Left lobe of liver (tissue), 2 donors: ENCODE results near the gene SNU13. TPM values are rescaled to one million over a fixed set of nuclear protein-coding genes. Genes with fewer than 3 reads are reported as not detected.
"Not testable (repeated sequence)": the region's sequence is repeated elsewhere in the genome, so short reads cannot be mapped to it uniquely, and the experiment has no call there.

Source experiments
- ATAC-seq: fragments of 200-7000 bp; cut with Tn5 transposase; one replicate; pipeline ENCODE4 v1.9.1; 2020; ENCODE audit warnings: mild to moderate bottlenecking, moderate library complexity
- DNase-seq: peaks from one replicate; pipeline ENCODE4 v3.0.0-alpha.2; 2020; ENCODE audit warnings: low spot score
- total RNA-seq: library from RNA; stranded (reverse); gene quantifications from one replicate; pipeline ENCODE4 v1.2.1, GENCODE V29; 2021
- donor health status: DM: no; HTN: no; CAD: no; lungs with moderate emphysema.
- donor health status: DM: no; HTN: yes; CAD: no.

The SNU13 gene
- total RNA-seq: 39.7 TPM

DNA sequence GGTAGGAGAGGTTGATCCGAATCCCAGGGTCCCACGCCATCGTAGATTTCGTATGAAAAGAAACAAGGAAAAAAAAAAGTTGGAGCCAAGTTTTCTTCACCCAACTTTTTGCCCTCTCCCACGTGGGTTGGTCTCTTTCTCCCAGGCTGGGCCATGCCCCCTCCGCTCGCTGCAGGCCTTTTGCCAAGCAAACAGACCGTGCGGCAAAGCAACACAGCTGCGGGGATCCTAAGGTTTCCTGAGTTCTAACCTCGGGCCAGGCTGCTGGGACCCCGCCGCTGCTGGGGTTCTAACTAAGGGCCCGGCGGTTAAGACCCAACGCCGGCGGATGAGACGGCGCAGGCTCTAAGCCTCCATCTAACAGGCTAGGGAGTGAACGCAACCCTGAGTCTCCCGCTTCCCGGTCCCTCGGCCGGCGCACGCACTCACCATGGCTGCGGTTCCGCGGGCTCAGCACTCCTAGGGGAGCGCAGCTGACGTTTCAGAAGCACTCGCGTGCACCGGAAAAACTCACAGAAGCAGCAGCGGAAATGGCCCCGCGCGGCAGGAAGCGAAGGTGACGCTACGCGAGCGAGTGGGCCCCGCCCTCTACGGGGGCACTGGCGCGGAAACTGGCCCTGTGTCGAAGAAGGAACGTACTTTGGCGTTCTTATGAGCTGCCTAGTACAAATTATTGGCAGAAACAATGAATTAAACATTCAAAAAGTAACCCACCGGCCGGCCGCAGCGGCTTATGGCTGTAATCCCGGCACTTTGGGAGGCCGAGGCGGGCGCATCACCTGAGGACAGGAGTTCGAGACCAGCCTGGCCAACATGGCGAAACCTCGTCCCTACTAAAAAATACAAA is at the start of gene SNU13:
SNU13 (minus strand) TSS at position 503 of the 847 bp plus-strand sequence; CDS start at position 432, 71 bp downstream.
- DNase-seq: peak; percentile 91
- peak; percentile 96 for ATAC-seq

DNA sequence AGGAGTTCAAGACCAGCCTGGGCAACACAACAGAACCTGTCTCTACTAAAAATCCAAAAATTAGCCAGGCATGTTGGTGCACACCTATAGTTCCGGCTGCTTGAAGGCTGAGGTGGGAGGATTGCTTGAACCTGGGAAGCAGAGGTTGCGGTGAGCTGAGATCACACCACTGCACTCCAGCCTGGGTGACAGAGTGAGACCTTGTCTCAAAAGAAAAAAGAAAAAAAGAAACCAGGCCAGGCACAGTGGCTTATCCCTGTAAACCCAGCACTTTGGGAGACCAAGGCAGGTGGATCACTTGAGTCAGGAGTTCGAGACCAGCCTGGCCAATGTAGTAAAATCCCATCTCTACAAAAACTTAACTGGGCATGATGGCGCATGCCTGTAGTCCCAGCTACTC is 44.6 kb upstream of the SNU13 start:
- not testable (repeated sequence) for DNase-seq, ATAC-seq

DNA sequence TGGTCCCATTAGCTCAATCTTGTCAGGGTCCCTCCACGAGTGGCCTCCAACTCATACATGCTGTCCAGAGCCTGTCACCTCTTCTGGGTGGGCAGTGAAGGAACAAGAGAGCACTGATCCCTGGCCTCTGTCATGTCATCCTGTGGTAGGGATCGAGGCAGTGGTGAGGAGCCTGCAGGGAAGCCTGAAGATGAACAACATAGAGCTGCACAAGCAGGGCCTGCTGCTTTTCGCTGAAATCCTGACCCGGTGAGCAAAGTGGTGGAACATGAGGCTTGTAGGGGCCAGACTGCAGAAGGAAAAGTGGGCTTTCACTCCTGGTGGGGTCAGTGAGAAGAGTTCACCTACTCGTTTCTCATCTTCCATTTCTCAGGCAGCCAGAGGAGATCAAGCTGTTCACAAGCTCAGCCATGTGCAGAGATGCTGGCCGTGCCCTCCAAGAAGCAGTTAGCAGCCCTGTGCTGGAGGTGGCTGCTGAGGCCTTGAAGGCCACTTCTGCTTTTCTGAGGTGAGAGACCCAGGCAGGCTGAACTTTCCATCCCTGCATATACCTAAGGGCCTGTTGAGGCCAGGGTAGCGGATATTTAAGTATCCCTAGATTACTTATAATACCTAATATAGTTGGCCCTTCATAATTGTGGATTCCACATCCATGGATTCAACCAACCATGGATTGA is 43.6 kb upstream of the SNU13 start:
- ATAC-seq: no peak
- no peak for DNase-seq

DNA sequence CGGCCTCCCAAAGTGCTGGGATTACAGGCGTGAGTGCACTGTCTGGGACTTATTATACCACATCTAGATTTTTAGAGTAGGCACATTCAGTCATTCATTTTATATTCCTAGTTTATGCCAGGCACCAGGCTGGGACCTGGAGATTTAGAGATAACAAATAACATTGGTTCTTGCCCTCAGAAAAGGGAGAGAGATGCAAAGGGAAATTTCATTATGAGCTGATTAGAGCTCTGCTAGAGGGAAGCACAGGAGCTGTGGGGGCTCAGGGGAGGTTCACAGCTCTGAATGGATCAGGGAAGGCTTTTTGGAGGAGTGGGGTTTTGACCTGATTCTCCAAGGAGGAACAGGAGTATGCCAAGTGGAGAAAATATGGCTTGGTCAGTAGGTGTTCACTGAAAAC is 42.9 kb upstream of the SNU13 start:
- ATAC-seq: no peak
- no peak for DNase-seq

DNA sequence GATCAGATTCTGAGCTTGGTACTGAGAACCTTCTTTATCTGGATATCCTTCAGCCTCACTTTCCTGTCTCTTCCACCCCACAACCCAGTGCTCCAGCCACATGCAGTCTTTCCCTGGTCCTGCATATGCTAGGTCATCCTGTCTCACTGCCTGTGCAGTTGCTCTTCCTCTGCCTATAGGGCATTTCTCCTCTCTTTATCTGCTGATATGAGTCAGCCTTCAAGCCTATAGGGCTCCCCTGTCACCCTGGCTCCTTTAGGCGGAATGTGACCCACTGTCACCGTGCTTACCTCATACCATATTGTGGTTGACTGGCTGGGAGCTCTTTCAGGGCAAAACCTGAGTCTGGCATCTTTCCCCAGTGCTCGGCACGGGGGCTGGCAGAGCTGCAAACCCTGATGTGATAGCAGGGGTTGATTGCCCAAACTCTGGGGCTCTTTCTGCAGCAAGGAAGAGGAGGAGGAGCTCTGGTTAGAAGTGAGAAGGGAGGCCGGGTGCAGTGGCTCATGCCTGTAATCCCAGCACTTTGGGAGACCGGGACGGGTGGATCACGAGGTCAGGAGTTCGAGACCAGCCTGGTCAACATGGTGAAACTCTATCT is 36.9 kb upstream of the SNU13 start:
- no peak for ATAC-seq
- DNase-seq: no peak

DNA sequence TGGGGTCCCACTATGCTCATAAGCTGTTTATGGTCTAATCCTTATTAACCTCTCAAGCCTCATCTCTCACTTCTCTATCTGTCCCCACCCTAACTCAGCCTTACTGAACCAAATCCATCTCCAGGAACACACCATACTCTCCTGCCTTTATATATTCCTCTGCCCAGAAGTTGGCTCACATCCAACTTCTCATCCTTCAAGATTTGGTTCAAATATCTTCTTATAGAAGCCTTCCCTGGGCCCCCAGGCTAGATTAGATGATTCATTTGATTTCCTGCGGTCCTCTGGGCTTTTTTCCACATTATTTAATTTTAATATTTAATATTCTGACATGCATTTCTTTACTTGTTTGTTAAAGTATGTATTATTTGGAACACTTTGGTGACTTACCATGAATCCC is 33.8 kb upstream of the SNU13 start:
- DNase-seq: no peak

DNA sequence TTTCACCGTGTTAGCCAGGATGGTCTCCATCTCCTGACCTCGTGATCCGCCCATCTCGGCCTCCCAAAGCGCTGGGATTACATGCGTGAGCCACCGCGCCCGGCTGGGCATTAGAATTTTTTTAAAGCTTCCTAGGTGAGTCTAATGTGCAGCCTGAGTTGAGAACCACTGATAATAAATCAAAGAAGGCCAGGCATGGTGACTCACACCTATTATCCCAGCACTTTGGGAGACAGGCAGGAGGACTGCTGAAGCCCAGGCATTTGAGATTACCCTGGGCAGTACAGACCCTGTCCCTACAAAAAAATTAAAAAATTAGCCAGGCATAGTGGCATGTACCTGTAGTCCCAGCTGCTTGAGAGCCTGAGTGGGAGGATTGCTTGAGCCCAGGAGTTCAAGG is 24.3 kb upstream of the SNU13 start:
- ATAC-seq (no peak), DNase-seq (no peak)

More for the DNA sequence above, 33.8 kb upstream of the SNU13 start:
- ATAC-seq: no peak

DNA sequence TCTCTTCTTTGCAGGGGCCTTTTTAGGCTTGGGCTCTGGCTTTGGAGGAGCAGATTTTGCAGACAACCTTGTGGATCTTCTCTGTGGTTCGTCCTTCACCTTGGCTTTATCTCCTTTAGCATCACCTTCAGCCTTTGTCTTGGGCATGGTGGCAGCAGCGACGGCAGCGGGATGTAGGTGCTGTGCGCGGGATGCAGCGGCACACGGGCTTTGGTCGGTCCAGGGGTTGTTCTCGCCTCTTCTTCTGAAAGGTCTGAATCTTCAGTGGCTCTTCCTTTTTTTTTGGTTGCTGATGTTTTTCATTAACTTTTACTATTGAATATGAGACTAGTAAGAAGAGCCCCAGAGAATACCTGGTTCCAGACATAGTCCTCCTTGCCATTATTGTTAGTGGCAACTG is 20.7 kb upstream of the SNU13 start:
- DNase-seq (no peak), ATAC-seq (no peak)

DNA sequence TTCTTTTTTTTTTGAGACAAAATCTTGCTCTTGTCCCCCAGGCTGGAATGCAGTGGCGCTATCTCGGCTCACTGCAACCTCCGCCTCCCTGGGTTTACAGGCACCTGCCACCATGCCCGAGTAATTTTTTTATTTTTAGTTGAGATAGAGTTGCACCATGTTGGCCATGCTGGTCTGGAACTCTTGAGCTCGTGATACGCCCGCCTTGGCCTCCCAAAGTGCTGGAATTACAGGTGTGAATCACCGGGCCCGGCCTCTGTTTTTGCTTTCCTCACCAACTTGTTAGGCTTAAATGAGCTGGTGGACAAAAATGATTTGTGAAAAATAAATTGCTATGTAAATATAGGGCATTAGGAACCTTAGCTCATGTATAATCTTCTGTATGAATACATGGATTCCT is 14.1 kb upstream of the SNU13 start:
- ATAC-seq (no peak), DNase-seq (no peak)

DNA sequence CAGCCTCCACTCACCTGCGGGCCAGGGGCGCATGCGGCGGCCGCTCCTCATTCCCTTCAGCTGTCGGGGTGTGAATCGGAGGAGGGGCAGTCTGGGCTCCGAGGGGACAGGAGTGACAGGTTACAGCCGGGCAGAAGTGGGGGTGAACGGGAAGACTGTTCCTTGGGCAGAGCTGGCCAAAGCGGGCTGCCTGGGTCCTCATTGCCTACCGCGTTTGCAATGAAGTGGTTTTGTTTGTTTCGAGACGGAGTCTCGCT is 11.4 kb upstream of the SNU13 start:
- no peak for DNase-seq
- no peak for ATAC-seq

DNA sequence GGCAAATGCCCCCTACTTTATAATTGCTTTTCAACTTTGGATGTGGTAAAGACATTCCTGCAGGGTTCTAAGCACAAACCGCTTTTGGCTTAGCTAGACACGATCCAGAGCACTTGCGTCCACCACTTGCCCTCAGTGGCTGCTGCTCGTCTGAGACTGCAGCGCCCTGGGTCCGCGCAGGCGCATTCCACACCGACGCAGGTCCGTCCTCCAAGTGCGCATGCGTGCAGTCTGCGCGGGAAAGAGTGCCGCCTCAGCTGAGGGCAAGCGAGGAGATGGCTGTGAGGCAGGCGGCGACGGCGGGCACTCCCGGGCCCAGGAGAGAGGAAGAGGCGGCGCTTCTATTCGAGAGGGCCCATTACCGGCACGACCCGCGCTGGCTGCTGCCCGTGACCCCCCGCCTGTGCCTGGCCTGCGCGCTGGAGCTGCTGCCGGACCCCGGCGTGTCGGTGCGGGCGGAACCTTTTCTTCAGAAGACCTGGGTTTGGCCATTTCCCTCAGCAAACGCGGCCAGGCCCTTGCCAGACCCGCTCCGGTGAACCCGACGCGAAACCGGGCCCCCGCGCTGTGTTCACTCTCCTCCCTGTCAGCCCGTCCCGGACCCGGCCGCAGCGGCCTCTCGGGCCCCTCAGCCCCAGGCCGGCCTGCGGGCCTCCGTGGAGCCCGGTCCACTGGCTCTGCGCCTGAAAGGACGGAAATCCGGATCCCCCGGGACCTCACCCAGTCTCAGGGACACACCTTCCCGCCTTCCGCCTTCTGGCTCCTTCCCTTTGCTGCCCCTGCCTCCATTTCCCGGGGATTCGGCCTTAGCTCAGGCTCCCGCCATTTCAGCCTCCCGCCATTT is 10.8 kb upstream of the SNU13 start, which contains the start of gene MEI1:
MEI1 (plus strand) TSS at position 240 of the 844 bp plus-strand sequence; CDS start at position 276, 36 bp downstream.
- DNase-seq: peak; percentile 88
- ATAC-seq: peak; percentile 72

DNA sequence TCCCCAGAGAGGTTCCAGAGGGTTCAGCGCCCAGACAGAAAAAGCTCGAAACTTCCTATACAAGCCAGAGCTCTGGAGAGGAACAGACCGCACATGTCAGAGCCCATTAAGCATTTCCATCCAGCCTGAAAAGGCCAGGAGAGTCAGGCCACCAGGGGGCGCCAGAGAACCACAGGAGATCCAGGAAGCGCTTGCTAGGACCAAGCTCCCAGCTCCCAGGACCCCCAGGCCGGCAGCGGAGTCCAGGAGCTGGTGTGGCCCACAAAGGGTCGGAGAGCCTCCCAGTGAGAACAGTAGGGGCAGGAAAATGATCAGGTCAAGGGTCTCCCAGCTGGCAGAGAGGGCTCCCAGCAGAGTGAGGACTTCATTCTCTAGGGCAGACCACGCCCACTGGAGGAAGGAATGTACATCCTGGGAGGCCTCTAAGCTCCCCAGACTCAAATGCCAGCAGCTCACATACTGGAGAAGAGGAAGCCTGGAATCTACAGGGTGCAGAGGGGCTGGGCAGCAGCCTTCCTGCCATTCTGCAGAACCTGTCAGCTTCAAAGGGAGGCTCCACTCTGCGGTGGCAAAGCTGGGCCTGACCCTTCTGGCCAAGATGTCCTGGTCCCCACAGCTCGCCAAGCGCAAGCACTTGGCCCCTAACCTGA is 8.6 kb upstream of the SNU13 start:
- peak; percentile 86 for DNase-seq

DNA sequence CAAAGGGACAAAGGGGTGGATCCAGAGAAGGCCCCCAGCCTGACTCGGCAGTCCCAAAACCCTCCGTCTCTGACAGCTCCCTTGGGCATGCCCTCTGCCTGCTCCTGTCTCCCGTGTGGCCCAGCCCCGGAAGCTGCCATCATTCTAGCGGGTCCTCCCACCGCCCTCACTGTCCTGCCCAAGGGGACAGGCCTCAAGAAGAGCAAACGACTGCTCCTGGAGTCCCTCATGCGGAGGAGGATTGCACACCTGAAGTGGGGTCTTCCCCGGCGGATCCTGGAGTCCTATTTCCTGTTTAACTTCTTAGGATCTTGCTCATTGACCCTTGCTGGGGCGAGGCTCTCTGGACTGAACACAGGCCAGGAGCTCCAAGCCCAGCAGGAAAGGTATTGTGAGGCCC is 8.0 kb upstream of the SNU13 start:
- ATAC-seq: peak; percentile 7
- DNase-seq: no peak

More for the DNA sequence above, 8.6 kb upstream of the SNU13 start:
- ATAC-seq: peak; percentile 91

DNA sequence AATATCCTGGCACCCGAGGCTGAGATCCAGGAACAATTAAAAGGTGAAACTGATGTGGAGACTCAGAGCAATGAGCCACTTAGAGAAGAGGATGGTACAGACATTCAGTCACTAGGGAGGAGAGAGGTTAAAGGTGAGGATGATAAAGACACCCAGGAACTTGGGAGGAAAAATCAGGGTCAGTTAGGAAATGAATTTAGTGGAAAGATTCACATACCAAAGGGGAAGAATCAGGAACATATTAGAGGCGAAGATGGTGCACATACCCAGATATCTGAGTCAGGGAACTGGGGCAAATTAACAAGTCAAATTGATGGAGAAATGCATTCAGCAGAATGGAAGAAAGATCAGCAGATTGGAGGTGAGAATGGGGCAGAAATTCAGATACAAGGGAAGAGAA is 6.5 kb upstream of the SNU13 start:
- no peak for ATAC-seq
- no peak for DNase-seq

DNA sequence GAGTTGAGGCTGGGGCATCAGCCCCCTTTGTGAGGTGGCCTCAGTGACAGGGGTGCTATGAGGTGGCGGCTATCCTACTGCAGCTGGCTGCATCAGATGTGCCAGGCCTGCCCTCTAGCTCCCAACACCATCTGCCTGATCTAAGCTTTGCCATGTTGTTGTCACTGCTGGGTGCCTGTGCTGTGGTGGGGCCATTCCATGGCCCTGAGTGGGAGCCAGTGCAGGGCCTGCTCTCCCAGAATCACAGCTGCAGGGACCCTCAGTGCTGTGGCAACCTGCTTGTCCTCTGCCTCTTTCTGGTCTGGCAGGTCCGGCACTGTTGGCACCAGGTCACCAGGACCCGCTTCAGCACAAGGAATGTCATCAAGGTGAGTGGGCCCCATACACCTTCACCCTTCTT is 1.8 kb upstream of the SNU13 start:
- ATAC-seq: no peak
- no peak for DNase-seq

DNA sequence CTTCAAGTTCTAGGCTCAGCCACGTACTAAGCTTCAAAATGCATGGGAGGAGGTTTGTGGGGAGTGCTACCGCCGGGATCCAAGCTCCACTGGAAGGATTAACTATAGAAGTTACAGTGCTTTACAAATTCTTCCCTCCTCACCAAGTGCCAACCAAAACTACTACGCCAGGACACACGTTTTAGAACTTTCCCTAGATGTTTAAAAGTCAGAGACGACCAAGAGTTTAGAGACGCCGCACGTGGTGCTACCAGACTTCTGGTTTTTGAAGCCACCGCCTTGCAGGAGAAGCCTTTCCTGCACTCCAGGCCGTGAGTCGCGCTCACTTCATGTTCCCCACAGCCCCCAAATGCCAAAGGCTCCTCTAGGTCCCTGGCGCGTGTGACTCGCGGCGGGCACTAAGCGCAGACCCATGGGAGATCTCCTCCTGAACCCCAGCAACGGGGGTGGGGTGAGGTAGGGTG is 734 bp downstream of the SNU13 start:
- DNase-seq: no peak
- ATAC-seq: peak; percentile 25

DNA sequence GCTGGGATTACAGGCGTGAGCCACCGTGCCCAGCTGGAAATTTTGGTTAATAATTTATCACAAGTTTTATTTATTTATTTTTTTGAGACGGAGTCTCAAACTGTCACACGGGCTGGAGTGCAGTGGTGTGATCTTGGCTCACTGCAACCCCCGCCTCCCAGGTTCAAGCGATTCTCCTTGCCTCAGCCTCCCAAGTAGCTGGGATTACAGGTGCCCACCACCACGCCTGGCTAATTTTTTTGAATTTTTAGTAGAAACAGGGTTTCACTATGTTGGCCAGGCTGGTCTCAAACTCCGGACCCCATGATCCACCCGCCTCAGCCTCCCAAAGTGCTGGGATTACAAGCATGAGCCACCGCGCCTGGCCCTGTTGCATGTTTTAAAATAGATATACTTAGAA is 1.8 kb downstream of the SNU13 start:
- ATAC-seq, DNase-seq: not testable (repeated sequence)

DNA sequence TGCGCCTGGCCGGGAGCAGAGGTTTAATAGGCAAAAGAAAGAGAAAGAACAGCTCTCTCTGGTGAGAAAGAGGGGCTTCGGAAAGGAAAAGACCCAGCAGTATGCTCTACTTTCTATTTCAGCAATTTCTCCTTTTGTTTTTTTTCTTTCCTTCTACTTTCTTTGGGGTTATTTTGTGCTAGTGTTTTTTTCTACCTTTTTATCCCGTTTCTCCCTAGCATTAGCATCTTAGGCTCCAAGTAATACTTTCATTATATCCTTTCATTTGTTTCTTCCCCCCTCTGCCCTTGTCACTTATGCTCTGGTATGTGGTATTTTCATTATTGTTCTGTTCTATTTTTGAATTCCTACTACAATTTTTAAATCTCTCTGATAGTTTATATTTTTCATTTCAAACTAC is 4.5 kb downstream of the SNU13 start:
- ATAC-seq: no peak
- no peak for DNase-seq

DNA sequence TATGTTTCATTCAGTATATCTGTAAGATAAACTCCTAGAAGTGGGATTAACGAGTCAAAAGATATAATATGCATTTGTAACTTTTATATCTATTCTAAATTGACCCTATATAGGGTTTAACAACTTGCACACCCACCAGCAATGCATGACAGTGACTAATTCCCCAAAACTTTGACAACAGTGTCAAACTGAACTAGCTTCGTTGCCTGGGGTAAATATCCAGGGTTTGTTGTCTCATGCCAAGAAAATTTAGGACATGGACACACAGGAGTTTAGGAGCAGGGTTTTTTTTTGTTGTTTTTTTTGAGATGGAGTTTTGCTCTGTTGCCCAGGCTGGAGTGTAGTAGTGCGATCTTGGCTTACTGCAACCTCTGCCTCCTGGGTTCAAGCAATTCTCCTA is 5.1 kb downstream of the SNU13 start:
- no peak for DNase-seq
- ATAC-seq: no peak

DNA sequence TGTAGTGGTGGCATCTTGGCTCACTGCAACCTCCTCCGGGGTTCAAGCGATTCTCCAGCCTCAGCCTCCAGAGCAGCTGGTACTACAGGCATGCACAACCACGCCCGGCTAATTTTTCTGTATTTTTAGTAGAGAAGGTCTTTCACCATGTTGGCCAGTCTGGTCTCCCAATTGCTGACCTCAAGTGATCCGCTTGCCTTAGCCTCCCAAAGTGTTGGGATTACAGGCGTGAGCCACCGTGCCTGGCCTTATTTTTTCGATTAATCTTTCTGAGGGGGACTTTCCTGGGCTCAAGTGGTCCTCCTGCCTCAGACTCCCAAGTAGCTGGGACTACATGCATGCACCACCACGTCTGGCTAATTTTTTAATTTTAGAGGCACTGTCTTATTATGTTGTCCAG is 5.6 kb downstream of the SNU13 start:
- no peak for ATAC-seq
- no peak for DNase-seq
